ENCODE measurements around the gene ANKS3. TPM values are rescaled to one million over a fixed set of nuclear protein-coding genes. Genes with fewer than 3 reads are reported as not detected.

ANKS3 gene
- total RNA-seq, 1 donor from 2014 or later: 20.6 TPM

- Mint-ChIP-seq H3K36me3 (ENCODE audit: low read depth) (peaks cover 26% of the 10 kb centered on the region), H3K27ac (no peak overlapping the region), H3K27me3 (ENCODE audit: low read depth) (no peaks in the 10 kb centered on the region), H3K4me1 (ENCODE audit: low read depth) (peaks cover 20% of the 10 kb centered on the region), H3K4me3 (ENCODE audit: low read depth) (no peak overlapping the region), H3K9me3 (no peaks in the 10 kb centered on the region)
- intact Hi-C loops (cut with micrococcal nuclease): no loop called here
- no peak for DNase-seq (ENCODE audit: low spot score)
Observed at GRCh38 chr16:4673387-4674046, 60.6 kb downstream of the ANKS3 start.

GRCh38 chr16:4668313-4668960 lies 65.6 kb downstream of the ANKS3 start:
- Mint-ChIP-seq H3K27ac (no peak overlapping the region), H3K4me3 (ENCODE audit: low read depth) (no peak overlapping the region), H3K36me3 (ENCODE audit: low read depth) (peaks cover 25% of the 10 kb centered on the region), H3K27me3 (ENCODE audit: low read depth) (no peaks in the 10 kb centered on the region), H3K4me1 (ENCODE audit: low read depth) (peaks cover 15% of the 10 kb centered on the region), H3K9me3 (no peaks in the 10 kb centered on the region)
- intact Hi-C loops (cut with micrococcal nuclease): no loop called here
- DNase-seq (ENCODE audit: low spot score): no peak

- Mint-ChIP-seq H3K36me3 (ENCODE audit: low read depth) (peaks cover 26% of the 10 kb centered on the region), H3K4me1 (ENCODE audit: low read depth) (peaks cover 20% of the 10 kb centered on the region), H3K4me3 (ENCODE audit: low read depth) (no peak overlapping the region), H3K27ac (no peak overlapping the region), H3K27me3 (ENCODE audit: low read depth) (no peaks in the 10 kb centered on the region), H3K9me3 (no peaks in the 10 kb centered on the region)
- DNase-seq (ENCODE audit: low spot score): no peak
- intact Hi-C loops (cut with micrococcal nuclease): no loop called here
Observed at GRCh38 chr16:4667203-4667963, 66.7 kb downstream of the ANKS3 start.

GRCh38 chr16:4666537-4667202 lies 67.4 kb downstream of the ANKS3 start:
- Mint-ChIP-seq H3K36me3 (ENCODE audit: low read depth) (peaks cover 26% of the 10 kb centered on the region), H3K4me3 (ENCODE audit: low read depth) (no peak overlapping the region), H3K27me3 (ENCODE audit: low read depth) (no peaks in the 10 kb centered on the region)

GRCh38 chr16:4664538-4665418 lies 69.3 kb downstream of the ANKS3 start:
- peak overlapping the region; percentile 90 for H3K27ac Mint-ChIP-seq
- H3K36me3 Mint-ChIP-seq (ENCODE audit: low read depth): peaks cover 26% of the 10 kb centered on the region
- no peaks in the 10 kb centered on the region for H3K27me3 Mint-ChIP-seq (ENCODE audit: low read depth)
- intact Hi-C loops (cut with micrococcal nuclease): loop anchor here (1.0 to 5.0 kb wide), 2 partner anchors 12 to 37 kb away; no protein-coding TSS in a partner anchor
- H3K9me3 Mint-ChIP-seq: no peaks in the 10 kb centered on the region
- peak overlapping the region; percentile 58 for H3K4me3 Mint-ChIP-seq (ENCODE audit: low read depth)
- H3K4me1 Mint-ChIP-seq (ENCODE audit: low read depth): peaks cover 31% of the 10 kb centered on the region
- DNase-seq (ENCODE audit: low spot score): peak; percentile 68

More at GRCh38 chr16:4666537-4667202, 67.4 kb downstream of the ANKS3 start:
- Mint-ChIP-seq H3K4me1 (ENCODE audit: low read depth) (peaks cover 20% of the 10 kb centered on the region), H3K9me3 (no peaks in the 10 kb centered on the region), H3K27ac (no peak overlapping the region)
- intact Hi-C loops (cut with micrococcal nuclease): no loop called here
- DNase-seq (ENCODE audit: low spot score): no peak

GRCh38 chr16:4663777-4664465 lies 70.2 kb downstream of the ANKS3 start:
- Mint-ChIP-seq H3K27ac (peak overlapping the region; percentile 90), H3K36me3 (ENCODE audit: low read depth) (peaks cover 26% of the 10 kb centered on the region), H3K9me3 (no peaks in the 10 kb centered on the region), H3K27me3 (ENCODE audit: low read depth) (no peaks in the 10 kb centered on the region), H3K4me3 (ENCODE audit: low read depth) (peak overlapping the region; percentile 58), H3K4me1 (ENCODE audit: low read depth) (peaks cover 34% of the 10 kb centered on the region)
- DNase-seq (ENCODE audit: low spot score): no peak
- intact Hi-C loops (cut with micrococcal nuclease): loop anchor here (1.0 to 5.0 kb wide), 2 partner anchors 12 to 37 kb away; no protein-coding TSS in a partner anchor

- Mint-ChIP-seq H3K4me3 (ENCODE audit: low read depth) (peak overlapping the region; percentile 38), H3K36me3 (ENCODE audit: low read depth) (peaks cover 31% of the 10 kb centered on the region), H3K27ac (peak overlapping the region; percentile 90), H3K4me1 (ENCODE audit: low read depth) (peaks cover 36% of the 10 kb centered on the region), H3K27me3 (ENCODE audit: low read depth) (no peaks in the 10 kb centered on the region), H3K9me3 (no peaks in the 10 kb centered on the region)
- intact Hi-C loops (cut with micrococcal nuclease): loop anchor here (5.0 kb wide), 1 partner anchor 36 kb away; no protein-coding TSS in a partner anchor
- DNase-seq (ENCODE audit: low spot score): no peak
Observed at GRCh38 chr16:4663465-4663776, 70.7 kb downstream of the ANKS3 start.

GRCh38 chr16:4661661-4662060 lies 72.4 kb downstream of the ANKS3 start:
- intact Hi-C loops (cut with micrococcal nuclease): loop anchor here (5.0 kb wide), 1 partner anchor 34 kb away; no protein-coding TSS in a partner anchor
- Mint-ChIP-seq H3K4me1 (ENCODE audit: low read depth) (peaks cover 36% of the 10 kb centered on the region), H3K4me3 (ENCODE audit: low read depth) (no peak overlapping the region), H3K27ac (no peak overlapping the region), H3K27me3 (ENCODE audit: low read depth) (no peaks in the 10 kb centered on the region), H3K9me3 (no peaks in the 10 kb centered on the region), H3K36me3 (ENCODE audit: low read depth) (peaks cover 32% of the 10 kb centered on the region)
- DNase-seq (ENCODE audit: low spot score): no peak

- H3K4me3 Mint-ChIP-seq (ENCODE audit: low read depth): no peak overlapping the region
Observed at GRCh38 chr16:4660454-4661007, 73.5 kb downstream of the ANKS3 start.

GRCh38 chr16:4659363-4660353 lies 74.4 kb downstream of the ANKS3 start:
- Mint-ChIP-seq H3K27me3 (ENCODE audit: low read depth) (no peaks in the 10 kb centered on the region), H3K4me3 (ENCODE audit: low read depth) (no peak overlapping the region), H3K36me3 (ENCODE audit: low read depth) (peaks cover 41% of the 10 kb centered on the region), H3K27ac (peak overlapping the region; percentile 63), H3K9me3 (no peaks in the 10 kb centered on the region), H3K4me1 (ENCODE audit: low read depth) (peaks cover 33% of the 10 kb centered on the region)
- no peak for DNase-seq (ENCODE audit: low spot score)
- intact Hi-C loops (cut with micrococcal nuclease): loop anchor here (5.0 kb wide), 1 partner anchor 32 kb away; no protein-coding TSS in a partner anchor

More at GRCh38 chr16:4660454-4661007, 73.5 kb downstream of the ANKS3 start:
- Mint-ChIP-seq H3K27me3 (ENCODE audit: low read depth) (no peaks in the 10 kb centered on the region), H3K27ac (peak overlapping the region; percentile 67), H3K4me1 (ENCODE audit: low read depth) (peaks cover 36% of the 10 kb centered on the region), H3K36me3 (ENCODE audit: low read depth) (peaks cover 41% of the 10 kb centered on the region), H3K9me3 (no peaks in the 10 kb centered on the region)
- intact Hi-C loops (cut with micrococcal nuclease): loop anchor here (5.0 kb wide), 1 partner anchor 33 kb away; no protein-coding TSS in a partner anchor
- peak; percentile 62 for DNase-seq (ENCODE audit: low spot score)

Data from activated T-helper 2 cell treated with anti-CD3 and anti-CD28 coated beads, Interferon-gamma antibody, Interleukin-2, Interleukin-4, amounts not matched to agents 10 μg/mL and 5 μg/mL and 100 μg/mL, durations not matched to agents 14 hours and 24 hours and 36 hours (primary cell).